Measurements from ENCODE around the gene SMG6. TPM values are rescaled to one million over a fixed set of nuclear protein-coding genes. Genes with fewer than 3 reads are reported as not detected.
A peak's percentile ranks its signal among the peaks of the same experiment; 100 is the strongest.

The SMG6 gene
- total RNA-seq, 1 donor: 42.7 TPM

GRCh38 chr17:2042390-2042847 lies 261.2 kb downstream of the SMG6 start:
- H3K79me2 ChIP-seq (ENCODE audit: insufficient read depth, low read length): peaks cover 21% of the 10 kb centered on the region
- peak overlapping the region; percentile 73 for H3K4me3 ChIP-seq (ENCODE audit: insufficient read depth, low read length)
- DNase-seq (ENCODE audit: insufficient read length, low spot score, missing footprints): peak; percentile 91
- peaks cover 41% of the 10 kb centered on the region for H3K36me3 ChIP-seq (ENCODE audit: insufficient read depth, low read length)
- TF ChIP-seq, protein P1, sequence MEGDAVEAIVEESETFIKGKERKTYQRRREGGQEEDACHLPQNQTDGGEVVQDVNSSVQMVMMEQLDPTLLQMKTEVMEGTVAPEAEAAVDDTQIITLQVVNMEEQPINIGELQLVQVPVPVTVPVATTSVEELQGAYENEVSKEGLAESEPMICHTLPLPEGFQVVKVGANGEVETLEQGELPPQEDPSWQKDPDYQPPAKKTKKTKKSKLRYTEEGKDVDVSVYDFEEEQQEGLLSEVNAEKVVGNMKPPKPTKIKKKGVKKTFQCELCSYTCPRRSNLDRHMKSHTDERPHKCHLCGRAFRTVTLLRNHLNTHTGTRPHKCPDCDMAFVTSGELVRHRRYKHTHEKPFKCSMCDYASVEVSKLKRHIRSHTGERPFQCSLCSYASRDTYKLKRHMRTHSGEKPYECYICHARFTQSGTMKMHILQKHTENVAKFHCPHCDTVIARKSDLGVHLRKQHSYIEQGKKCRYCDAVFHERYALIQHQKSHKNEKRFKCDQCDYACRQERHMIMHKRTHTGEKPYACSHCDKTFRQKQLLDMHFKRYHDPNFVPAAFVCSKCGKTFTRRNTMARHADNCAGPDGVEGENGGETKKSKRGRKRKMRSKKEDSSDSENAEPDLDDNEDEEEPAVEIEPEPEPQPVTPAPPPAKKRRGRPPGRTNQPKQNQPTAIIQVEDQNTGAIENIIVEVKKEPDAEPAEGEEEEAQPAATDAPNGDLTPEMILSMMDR (IDR thresholded peaks at IDR 0.05; ENCODE audit: extremely low read depth, low read depth, low read length): no peak
- H3K4me2 ChIP-seq (ENCODE audit: insufficient read depth, low read length): peak overlapping the region; percentile 82
- H3K9me3 ChIP-seq (ENCODE audit: low read depth, low read length): no peaks in the 10 kb centered on the region
- no peaks in the 10 kb centered on the region for H3K27me3 ChIP-seq (ENCODE audit: insufficient read depth, low read length)
- H2AFZ ChIP-seq (ENCODE audit: low read length): peak overlapping the region; percentile 58
- H3K27ac ChIP-seq (ENCODE audit: low read depth, low read length): peak overlapping the region; percentile 80
- H3K4me1 ChIP-seq (ENCODE audit: insufficient read depth, low read length): peaks cover 34% of the 10 kb centered on the region
- no peaks in the 10 kb centered on the region for H4K20me1 ChIP-seq (ENCODE audit: insufficient read depth, low read length)

GRCh38 chr17:2041561-2042389 lies 261.8 kb downstream of the SMG6 start, which contains the start of gene OVCA2:
OVCA2 (plus strand) TSS chr17:2042022; CDS start chr17:2042048, 26 bp downstream.
- TF ChIP-seq, protein P1 (IDR thresholded peaks at IDR 0.05; ENCODE audit: extremely low read depth, low read depth, low read length): peak; percentile 37
- H3K9me3 ChIP-seq (ENCODE audit: low read depth, low read length): no peaks in the 10 kb centered on the region
- peak within 1 kb of the TSS; percentile 66 for H2AFZ ChIP-seq (ENCODE audit: low read length)
- no peaks in the 10 kb centered on the region for H3K27me3 ChIP-seq (ENCODE audit: insufficient read depth, low read length)
- H3K4me2 ChIP-seq (ENCODE audit: insufficient read depth, low read length): peak within 1 kb of the TSS; percentile 82
- peaks cover 48% of the 10 kb centered on the region for H3K36me3 ChIP-seq (ENCODE audit: insufficient read depth, low read length)
- H3K4me1 ChIP-seq (ENCODE audit: insufficient read depth, low read length): peaks cover 34% of the 10 kb centered on the region
- H3K27ac ChIP-seq (ENCODE audit: low read depth, low read length): peak within 1 kb of the TSS; percentile 80
- H3K79me2 ChIP-seq (ENCODE audit: insufficient read depth, low read length): peaks cover 21% of the 10 kb centered on the region
- DNase-seq (ENCODE audit: insufficient read length, low spot score, missing footprints): peak; percentile 98
- peak within 1 kb of the TSS; percentile 73 for H3K4me3 ChIP-seq (ENCODE audit: insufficient read depth, low read length)
- H4K20me1 ChIP-seq (ENCODE audit: insufficient read depth, low read length): no peaks in the 10 kb centered on the region

GRCh38 chr17:2040942-2041560 lies 262.5 kb downstream of the SMG6 start:
- Histone ChIP-seq H3K36me3 (ENCODE audit: insufficient read depth, low read length) (peaks cover 51% of the 10 kb centered on the region), H3K9me3 (ENCODE audit: low read depth, low read length) (no peaks in the 10 kb centered on the region), H3K4me2 (ENCODE audit: insufficient read depth, low read length) (peak overlapping the region; percentile 82), H3K4me1 (ENCODE audit: insufficient read depth, low read length) (peaks cover 34% of the 10 kb centered on the region), H3K4me3 (ENCODE audit: insufficient read depth, low read length) (peak overlapping the region; percentile 73), H3K79me2 (ENCODE audit: insufficient read depth, low read length) (peaks cover 21% of the 10 kb centered on the region), H3K27ac (ENCODE audit: low read depth, low read length) (peak overlapping the region; percentile 80), H4K20me1 (ENCODE audit: insufficient read depth, low read length) (no peaks in the 10 kb centered on the region), H3K27me3 (ENCODE audit: insufficient read depth, low read length) (no peaks in the 10 kb centered on the region), H2AFZ (ENCODE audit: low read length) (peak overlapping the region; percentile 66)
- DNase-seq (ENCODE audit: insufficient read length, low spot score, missing footprints): no peak
- TF ChIP-seq, protein P1 (IDR thresholded peaks at IDR 0.05; ENCODE audit: extremely low read depth, low read depth, low read length): no peak

All from osteoblast (primary cell).